Mesothelial cell of epicardium (in vitro differentiated cells): ENCODE data around the gene SLC16A9. TPM values are rescaled to one million over a fixed set of nuclear protein-coding genes. Genes with fewer than 3 reads are reported as not detected.

Source experiments
- DNase-seq, 2 experiments: peaks; one replicate each; pipeline ENCODE4 v3.0.0; 2021; ENCODE audit warnings: low spot score in 2 of 2; ENCODE audit not compliant: unreplicated experiment in 2 of 2
- H3K27ac Mint-ChIP-seq: 2 replicates; pipeline ENCODE4 v1.8.0; 2021; ENCODE audit warnings: mixed read lengths
- H3K27me3 Mint-ChIP-seq: 2 replicates; pipeline ENCODE4 v1.8.0; 2021; ENCODE audit warnings: low read depth, mixed read lengths
- H3K36me3 Mint-ChIP-seq: 2 replicates; pipeline ENCODE4 v1.8.0; 2021; ENCODE audit warnings: mixed read lengths
- H3K4me1 Mint-ChIP-seq: 2 replicates; pipeline ENCODE4 v1.8.0; 2021; ENCODE audit warnings: mixed read lengths
- H3K4me3 Mint-ChIP-seq: 2 replicates; pipeline ENCODE4 v1.8.0; 2021; ENCODE audit warnings: mild to moderate bottlenecking, moderate library complexity, mixed read lengths
- H3K9me3 Mint-ChIP-seq: 2 replicates; pipeline ENCODE4 v1.8.0; 2021; ENCODE audit warnings: mixed read lengths
- total RNA-seq: library from RNA; stranded (reverse); gene quantifications from 3 replicates; pipeline ENCODE4 v1.2.1, GENCODE V29; 2021
- TF ChIP-seq, protein P1 (sequence below): fragments of 200-600 bp; sonication (generic); IDR thresholded peaks from one replicate; pipeline ENCODE4 v1.5.0; 2021; ENCODE audit warnings: antibody characterized with exemption; ENCODE audit not compliant: unreplicated experiment

SLC16A9 gene
- total RNA-seq, 1 donor from 2014 or later, result 17.6 TPM

DNA sequence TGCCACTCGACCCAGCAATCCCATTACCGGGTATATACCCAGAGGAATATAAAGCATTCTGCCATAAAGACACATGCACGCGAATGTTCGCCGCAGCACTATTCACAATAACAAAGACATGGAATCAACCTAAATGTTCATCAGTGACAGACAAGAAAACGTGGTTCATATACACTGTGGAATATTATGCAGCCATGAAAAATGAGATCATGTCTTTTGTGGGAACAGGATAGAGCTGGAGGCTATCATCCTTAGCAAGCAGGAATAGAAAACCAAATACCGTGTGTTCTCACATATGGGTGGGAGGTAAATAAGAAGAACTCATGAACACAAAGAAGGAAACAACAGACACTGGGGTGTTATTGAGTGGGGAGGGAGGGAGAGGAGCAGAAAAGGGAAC, 84.7 kb downstream of the SLC16A9 start:
- Mint-ChIP-seq H3K36me3 (no peaks in the 10 kb centered on the region), H3K4me1 (peaks cover 7% of the 10 kb centered on the region), H3K4me3 (no peak overlapping the region), H3K27ac (no peak overlapping the region), H3K27me3 (peaks cover 3% of the 10 kb centered on the region), H3K9me3 (no peaks in the 10 kb centered on the region)
- no peak for DNase-seq
- TF ChIP-seq, protein P1, sequence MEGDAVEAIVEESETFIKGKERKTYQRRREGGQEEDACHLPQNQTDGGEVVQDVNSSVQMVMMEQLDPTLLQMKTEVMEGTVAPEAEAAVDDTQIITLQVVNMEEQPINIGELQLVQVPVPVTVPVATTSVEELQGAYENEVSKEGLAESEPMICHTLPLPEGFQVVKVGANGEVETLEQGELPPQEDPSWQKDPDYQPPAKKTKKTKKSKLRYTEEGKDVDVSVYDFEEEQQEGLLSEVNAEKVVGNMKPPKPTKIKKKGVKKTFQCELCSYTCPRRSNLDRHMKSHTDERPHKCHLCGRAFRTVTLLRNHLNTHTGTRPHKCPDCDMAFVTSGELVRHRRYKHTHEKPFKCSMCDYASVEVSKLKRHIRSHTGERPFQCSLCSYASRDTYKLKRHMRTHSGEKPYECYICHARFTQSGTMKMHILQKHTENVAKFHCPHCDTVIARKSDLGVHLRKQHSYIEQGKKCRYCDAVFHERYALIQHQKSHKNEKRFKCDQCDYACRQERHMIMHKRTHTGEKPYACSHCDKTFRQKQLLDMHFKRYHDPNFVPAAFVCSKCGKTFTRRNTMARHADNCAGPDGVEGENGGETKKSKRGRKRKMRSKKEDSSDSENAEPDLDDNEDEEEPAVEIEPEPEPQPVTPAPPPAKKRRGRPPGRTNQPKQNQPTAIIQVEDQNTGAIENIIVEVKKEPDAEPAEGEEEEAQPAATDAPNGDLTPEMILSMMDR, result no peak

DNA sequence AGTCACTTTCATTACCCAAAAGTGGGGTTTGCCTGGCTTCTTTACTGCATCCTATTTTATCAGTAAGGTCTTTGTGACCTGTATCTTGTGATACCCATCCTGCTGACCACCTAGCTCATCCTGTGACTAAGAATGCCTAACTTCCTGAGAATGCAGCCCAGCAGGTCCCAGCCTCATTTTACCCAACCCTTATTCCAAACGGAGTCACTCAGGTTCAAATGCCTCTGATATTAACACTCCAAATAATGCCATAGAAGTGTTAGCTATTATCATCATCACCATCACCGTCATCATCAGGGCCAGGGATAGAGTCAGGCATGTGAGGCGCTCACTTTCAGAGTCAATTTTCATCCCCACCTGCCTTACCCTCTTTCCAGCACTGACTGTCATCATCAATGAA, 85.5 kb downstream of the SLC16A9 start:
- Mint-ChIP-seq H3K9me3 (no peaks in the 10 kb centered on the region), H3K36me3 (no peaks in the 10 kb centered on the region), H3K4me1 (peaks cover 7% of the 10 kb centered on the region), H3K4me3 (no peak overlapping the region), H3K27me3 (no peaks in the 10 kb centered on the region), H3K27ac (no peak overlapping the region)
- TF ChIP-seq, protein P1, result no peak
- no peak for DNase-seq

DNA sequence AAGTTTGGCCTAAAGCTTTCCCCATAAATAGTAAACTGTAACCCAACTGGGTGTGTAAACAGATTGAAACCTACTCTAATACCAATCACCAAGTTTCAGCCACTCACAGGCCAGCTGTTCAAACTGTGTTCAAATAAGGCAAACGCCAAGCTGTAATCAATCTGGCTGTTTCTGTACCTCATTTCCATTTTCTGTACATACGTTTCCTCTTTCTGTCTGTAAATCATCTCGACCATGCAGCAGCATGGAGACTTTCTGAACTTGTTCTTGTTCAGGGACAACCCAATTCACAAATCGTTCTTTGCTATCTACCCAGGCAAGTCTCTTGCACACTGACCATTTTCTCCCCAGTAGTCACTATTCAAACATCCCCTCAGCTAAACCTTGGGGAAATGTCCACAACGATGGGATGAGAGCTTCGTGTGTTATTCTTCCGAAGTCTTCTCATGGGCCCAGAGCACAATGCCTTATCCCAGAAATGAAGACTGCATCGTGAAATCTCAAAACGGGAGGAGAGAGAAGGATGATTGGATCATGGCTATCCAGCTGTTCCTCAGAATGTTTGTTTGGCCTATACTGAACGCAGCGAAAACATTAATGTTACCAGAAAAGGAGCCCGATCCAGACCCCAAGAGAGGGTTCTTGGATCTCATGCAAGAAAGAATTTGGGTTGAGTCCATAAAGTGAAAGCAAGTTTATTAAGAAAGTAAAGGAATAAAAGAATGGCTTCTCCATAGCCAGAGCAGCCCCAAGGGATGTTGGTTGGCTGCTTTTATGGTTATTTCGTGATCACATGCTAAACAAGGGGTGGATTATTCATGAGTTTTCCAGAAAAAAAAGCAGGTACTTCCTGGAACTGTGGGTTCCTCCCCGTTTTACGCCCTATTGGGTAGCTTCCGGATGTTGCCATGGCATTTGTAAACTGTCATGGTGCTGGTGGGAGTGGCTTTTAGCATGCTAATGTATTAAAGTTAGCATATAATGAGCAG, 86.2 kb downstream of the SLC16A9 start:
- Mint-ChIP-seq H3K4me3 (no peak overlapping the region), H3K9me3 (no peaks in the 10 kb centered on the region), H3K36me3 (no peaks in the 10 kb centered on the region), H3K4me1 (peaks cover 14% of the 10 kb centered on the region), H3K27ac (no peak overlapping the region), H3K27me3 (no peaks in the 10 kb centered on the region)
- TF ChIP-seq, protein P1, result no peak
- no peak for DNase-seq

DNA sequence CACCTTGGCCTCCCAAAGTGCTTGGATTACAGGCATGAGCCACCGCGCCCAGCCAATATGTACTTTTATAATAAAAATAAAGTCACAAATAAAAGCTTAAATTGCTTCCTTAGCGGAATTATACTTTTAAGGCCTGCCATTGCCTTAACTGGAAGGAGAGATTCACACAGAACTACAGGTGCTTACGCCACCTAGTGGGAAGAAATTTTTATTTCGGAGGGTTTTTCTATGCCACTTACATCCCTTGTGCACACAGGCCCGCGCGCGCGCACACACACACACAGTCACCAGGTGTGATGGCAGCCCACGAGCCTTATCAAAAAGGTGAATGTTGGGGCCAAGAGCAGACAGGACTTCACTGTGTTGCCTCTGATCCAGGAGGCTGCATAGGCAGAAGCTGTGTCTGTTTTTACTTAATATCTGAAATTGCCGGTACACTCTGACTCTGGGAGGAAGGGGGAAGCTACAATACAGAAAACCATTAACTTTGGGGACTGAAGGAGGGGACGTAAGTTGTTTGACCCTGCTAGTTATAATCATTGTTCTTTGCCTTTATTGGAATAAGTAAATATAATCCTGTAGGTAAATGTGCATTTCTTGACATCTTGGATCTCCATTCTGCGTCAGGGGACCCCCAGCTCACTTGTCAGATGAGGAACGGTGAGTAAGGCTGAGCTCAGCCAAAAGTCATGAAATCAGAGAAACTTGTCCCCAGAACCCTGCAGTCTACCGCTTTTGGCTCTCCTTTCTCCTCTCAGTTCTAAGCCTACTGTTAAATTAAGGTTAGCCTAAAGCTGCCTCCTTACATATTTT, 87.1 kb downstream of the SLC16A9 start:
- H3K27ac Mint-ChIP-seq, result no peak overlapping the region
- H3K4me1 Mint-ChIP-seq, result peaks cover 20% of the 10 kb centered on the region
- no peak for DNase-seq
- no peak overlapping the region for H3K4me3 Mint-ChIP-seq
- H3K9me3 Mint-ChIP-seq, result no peaks in the 10 kb centered on the region
- TF ChIP-seq, protein P1, result peak; percentile 64
- H3K36me3 Mint-ChIP-seq, result no peaks in the 10 kb centered on the region
- H3K27me3 Mint-ChIP-seq, result no peaks in the 10 kb centered on the region

DNA sequence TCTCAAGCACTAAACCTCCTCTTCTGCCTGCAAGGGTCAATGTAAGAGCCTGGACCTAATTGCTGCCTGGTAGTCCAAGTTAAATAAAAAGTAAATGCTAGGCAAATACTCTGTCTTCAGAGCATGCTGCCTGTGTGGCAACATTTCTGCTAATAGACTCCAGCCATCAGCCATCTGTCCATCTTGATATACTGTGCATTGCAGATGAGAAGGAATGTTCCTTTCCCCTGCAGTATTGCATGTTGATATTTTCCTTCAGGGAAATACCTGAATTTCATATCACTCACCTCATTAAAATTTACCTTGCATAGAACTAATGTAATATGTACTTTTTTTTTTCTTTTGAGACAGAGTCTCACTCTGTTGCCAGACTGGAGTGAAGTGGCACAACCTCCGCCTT, 87.9 kb downstream of the SLC16A9 start:
- Mint-ChIP-seq H3K9me3 (no peaks in the 10 kb centered on the region), H3K36me3 (no peaks in the 10 kb centered on the region), H3K27ac (no peak overlapping the region), H3K4me3 (no peak overlapping the region), H3K27me3 (no peaks in the 10 kb centered on the region), H3K4me1 (peaks cover 20% of the 10 kb centered on the region)
- TF ChIP-seq, protein P1, result no peak
- DNase-seq, result no peak
